PC-3 (cell line): ENCODE measurements around the gene SMPD4. TPM values are rescaled to one million over a fixed set of nuclear protein-coding genes. Genes with fewer than 3 reads are reported as not detected.
"Not testable (repeated sequence)": the region's sequence is repeated elsewhere in the genome, so short reads cannot be mapped to it uniquely, and the experiment has no call there.

Experiments used
- ATAC-seq: fragments of 200-7000 bp; cut with Tn5 transposase; 2 replicates; pipeline ENCODE4 v1.9.1; 2020; ENCODE audit warnings: mild to moderate bottlenecking, moderate library complexity
- BruUV-seq: library from RNA; stranded (reverse); fragments of 400-500 nt; replicated peaks from 2 replicates; lab custom pipeline; 2021; lab: Mats Ljungman, UMichigan
- CTCF ChIA-PET: fragments of 300-600 bp; sonication (Branson Sonifier 250); formaldehyde crosslinking; loops from one replicate; lab custom pipeline; 2022; ENCODE audit warnings: antibody characterized with exemption; lab: Charles Lee
- POLR2A ChIA-PET: fragments of 300-600 bp; sonication (Branson Sonifier 250); formaldehyde crosslinking; loops from one replicate; lab custom pipeline; 2022; ENCODE audit warnings: antibody characterized with exemption; ENCODE audit not compliant: unreplicated experiment; lab: Charles Lee
- DNase-seq: peaks from one replicate; pipeline ENCODE4 v3.0.0-alpha.2; 2015
- H2AFZ ChIP-seq: fragments of 300-600 bp; sonication (generic); 2 replicates; pipeline ENCODE4 v1.6.0; 2016; ENCODE audit warnings: antibody characterized with exemption, low read length
- H3F3A ChIP-seq: fragments of 300-600 bp; sonication (generic); one replicate; pipeline ENCODE4 v1.6.0; 2017; ENCODE audit warnings: antibody characterized with exemption, low read length, control low read depth, mild to moderate bottlenecking; ENCODE audit not compliant: unreplicated experiment
- H3K27ac ChIP-seq: fragments of 300-600 bp; sonication (generic); 2 replicates; pipeline ENCODE4 v1.5.1; 2016; ENCODE audit warnings: mild to moderate bottlenecking, low read length
- H3K27me3 ChIP-seq: fragments of 300-600 bp; sonication (generic); 2 replicates; pipeline ENCODE4 v1.6.1; 2016; ENCODE audit warnings: low read length, mixed read lengths
- H3K36me3 ChIP-seq: fragments of 300-600 bp; sonication (generic); 2 replicates; pipeline ENCODE4 v1.6.1; 2016; ENCODE audit warnings: low read depth, mixed run types, low read length, mixed read lengths
- H3K4me1 ChIP-seq: fragments of 300-600 bp; sonication (generic); 2 replicates; pipeline ENCODE4 v1.5.1; 2016; ENCODE audit warnings: low read length; ENCODE audit not compliant: insufficient read depth
- H3K4me2 ChIP-seq: fragments of 300-600 bp; sonication (generic); 2 replicates; pipeline ENCODE4 v1.6.0; 2016; ENCODE audit warnings: low read length
- H3K4me3 ChIP-seq: fragments of 300-600 bp; sonication (generic); 2 replicates; pipeline ENCODE4 v1.5.1; 2016; ENCODE audit warnings: mild to moderate bottlenecking, low read length, mixed read lengths
- H3K79me2 ChIP-seq: fragments of 300-600 bp; sonication (generic); 2 replicates; pipeline ENCODE4 v1.6.1; 2017; ENCODE audit warnings: low read length, mixed read lengths
- H3K9ac ChIP-seq: fragments of 300-600 bp; sonication (generic); 2 replicates; pipeline ENCODE4 v1.6.0; 2016; ENCODE audit warnings: mild to moderate bottlenecking, low read length
- H3K9me2 ChIP-seq: fragments of 300-600 bp; sonication (generic); replicated peaks from 2 replicates; pipeline ENCODE4 v1.6.1; 2016; ENCODE audit warnings: mixed run types, low read length, mixed read lengths
- H3K9me3 ChIP-seq: fragments of 300-600 bp; sonication (generic); 2 replicates; pipeline ENCODE4 v1.6.1; 2016; ENCODE audit warnings: low read length, mixed read lengths
- H4K20me1 ChIP-seq: fragments of 300-600 bp; sonication (generic); 2 replicates; pipeline ENCODE4 v1.6.1; 2016; ENCODE audit warnings: low read length, mixed read lengths
- intact Hi-C: fragments of 100-400 bp; cut with micrococcal nuclease; formaldehyde crosslinking; loops from 2 replicates; pipeline ENCODE4 v1.9.0; 2023
- total RNA-seq: library from RNA; depleted of rRNA; stranded (reverse); fragments of >200 nt; gene quantifications from 2 replicates; pipeline ENCODE4 v1.2.3, GENCODE V29; 2014; rRNA removed

Gene SMPD4
- total RNA-seq, 1 experiment from 2014 or later = 64.4 TPM

- H3K79me2 ChIP-seq, H3K4me3 ChIP-seq, POLR2A ChIA-PET, CTCF ChIA-PET, H3K27ac ChIP-seq, H2AFZ ChIP-seq, H3F3A ChIP-seq, BruUV-seq, ATAC-seq, H3K4me1 ChIP-seq, H3K9me3 ChIP-seq, intact Hi-C loops, H3K36me3 ChIP-seq, H3K4me2 ChIP-seq, DNase-seq, H3K9me2 ChIP-seq, H3K9ac ChIP-seq, H3K27me3 ChIP-seq, H4K20me1 ChIP-seq: not testable (repeated sequence)
These were observed 53.7 kb downstream of the SMPD4 start for GRCh38 chr2:130127726-130128125.

GRCh38 chr2:130120924-130121323 is 60.5 kb downstream of the SMPD4 start:
- H3K9me3 ChIP-seq, H3K79me2 ChIP-seq, DNase-seq, H3K9ac ChIP-seq, H3F3A ChIP-seq, H3K4me1 ChIP-seq, H3K36me3 ChIP-seq, H3K27me3 ChIP-seq, CTCF ChIA-PET, H3K9me2 ChIP-seq, H2AFZ ChIP-seq, intact Hi-C loops, H3K27ac ChIP-seq, ATAC-seq, BruUV-seq, H4K20me1 ChIP-seq, H3K4me3 ChIP-seq, H3K4me2 ChIP-seq, POLR2A ChIA-PET: not testable (repeated sequence)

- H3K9me2 ChIP-seq, H3K4me2 ChIP-seq, H3K79me2 ChIP-seq, H3K4me3 ChIP-seq, H3K36me3 ChIP-seq, H3K4me1 ChIP-seq, H3K27ac ChIP-seq, H2AFZ ChIP-seq, POLR2A ChIA-PET, H3F3A ChIP-seq, H3K27me3 ChIP-seq, H4K20me1 ChIP-seq, BruUV-seq, H3K9ac ChIP-seq, ATAC-seq, H3K9me3 ChIP-seq, DNase-seq, intact Hi-C loops, CTCF ChIA-PET: not testable (repeated sequence)
These were observed 78.6 kb downstream of the SMPD4 start for GRCh38 chr2:130102597-130103363.

Other genes with a start within 250 kb of the SMPD4 start
- 0.04 TPM in 1 of 2 replicates, not detected in the other for gene RAB6C, start 201.9 kb downstream of the SMPD4 start, total RNA-seq
- gene POTEF, start 52.4 kb downstream of the SMPD4 start, total RNA-seq = not detected in 2 replicates
- gene CCDC74B, start 36.5 kb downstream of the SMPD4 start, total RNA-seq = 8.6 and 9.8 TPM in 2 replicates
- 502 and 600 TPM in 2 replicates for gene MZT2B, start 660 bp upstream of the SMPD4 start, total RNA-seq
- gene TUBA3E, start 16.8 kb upstream of the SMPD4 start, total RNA-seq = not detected in 2 replicates
- gene IMP4, start 161.3 kb upstream of the SMPD4 start, total RNA-seq = 203 and 207 TPM in 2 replicates
- 27.1 and 33.5 TPM in 2 replicates for gene PTPN18, start 174.5 kb upstream of the SMPD4 start, total RNA-seq